Gastroesophageal sphincter (tissue), 3 donors: Measurements from ENCODE around the gene DHRS13.

Experiments
- EP300 ChIP-seq: sonication (generic); formaldehyde crosslinking; IDR thresholded peaks from one replicate; pipeline ENCODE4 v1.6.1; 2017; ENCODE audit warnings: antibody characterized with exemption, mild to moderate bottlenecking
- TF ChIP-seq, protein P1 (sequence below), 4 experiments: fragments of 200-600 bp in 2 of 4; fragments of 450-650 bp in 2 of 4; sonication (generic) in 1 of 4; IDR thresholded peaks; one replicate each; pipeline ENCODE4 v1.5.1; 2017 to 2019; ENCODE audit warnings: antibody characterized with exemption in 4 of 4, mild to moderate bottlenecking in 2 of 4, moderate library complexity in 2 of 4

DNA sequence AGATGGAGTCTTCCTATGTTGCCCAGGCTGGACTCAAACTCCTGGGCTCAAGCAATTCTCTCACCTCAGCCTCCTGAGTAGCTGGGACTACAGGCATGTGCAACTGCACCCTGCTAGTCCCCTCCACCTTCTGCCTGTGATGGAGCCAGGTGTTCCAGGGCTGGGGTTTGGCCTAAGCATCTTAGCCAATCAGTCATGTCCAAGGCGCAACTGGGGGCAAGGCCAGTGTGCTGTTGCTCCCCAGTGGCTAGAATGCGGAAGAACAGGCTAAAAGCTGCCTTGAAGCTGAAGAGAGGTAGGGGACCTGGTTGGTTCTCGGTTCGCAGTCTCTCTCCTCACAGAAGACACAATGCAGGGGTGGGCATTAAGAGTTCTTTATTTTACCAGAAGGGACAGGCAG lies 23.9 kb downstream of the DHRS13 start:
- TF ChIP-seq, protein P1, sequence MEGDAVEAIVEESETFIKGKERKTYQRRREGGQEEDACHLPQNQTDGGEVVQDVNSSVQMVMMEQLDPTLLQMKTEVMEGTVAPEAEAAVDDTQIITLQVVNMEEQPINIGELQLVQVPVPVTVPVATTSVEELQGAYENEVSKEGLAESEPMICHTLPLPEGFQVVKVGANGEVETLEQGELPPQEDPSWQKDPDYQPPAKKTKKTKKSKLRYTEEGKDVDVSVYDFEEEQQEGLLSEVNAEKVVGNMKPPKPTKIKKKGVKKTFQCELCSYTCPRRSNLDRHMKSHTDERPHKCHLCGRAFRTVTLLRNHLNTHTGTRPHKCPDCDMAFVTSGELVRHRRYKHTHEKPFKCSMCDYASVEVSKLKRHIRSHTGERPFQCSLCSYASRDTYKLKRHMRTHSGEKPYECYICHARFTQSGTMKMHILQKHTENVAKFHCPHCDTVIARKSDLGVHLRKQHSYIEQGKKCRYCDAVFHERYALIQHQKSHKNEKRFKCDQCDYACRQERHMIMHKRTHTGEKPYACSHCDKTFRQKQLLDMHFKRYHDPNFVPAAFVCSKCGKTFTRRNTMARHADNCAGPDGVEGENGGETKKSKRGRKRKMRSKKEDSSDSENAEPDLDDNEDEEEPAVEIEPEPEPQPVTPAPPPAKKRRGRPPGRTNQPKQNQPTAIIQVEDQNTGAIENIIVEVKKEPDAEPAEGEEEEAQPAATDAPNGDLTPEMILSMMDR (IDR thresholded peaks at IDR 0.05): peak in 2 of 4 experiments; percentile 38 to 42
- TF ChIP-seq EP300: no peak
